HG03457 (cell line): ENCODE measurements around the gene ZNF483.
"Not testable (repeated sequence)": the region's sequence is repeated elsewhere in the genome, so short reads cannot be mapped to it uniquely, and the experiment has no call there.

Experiments used
- ATAC-seq: cut with Tn5 transposase; IDR thresholded peaks from one replicate; pipeline ENCODE4 v1.9.1; 2021; ENCODE audit warnings: moderate number of reproducible peaks; ENCODE audit not compliant: unreplicated experiment

ZNF483 gene

DNA sequence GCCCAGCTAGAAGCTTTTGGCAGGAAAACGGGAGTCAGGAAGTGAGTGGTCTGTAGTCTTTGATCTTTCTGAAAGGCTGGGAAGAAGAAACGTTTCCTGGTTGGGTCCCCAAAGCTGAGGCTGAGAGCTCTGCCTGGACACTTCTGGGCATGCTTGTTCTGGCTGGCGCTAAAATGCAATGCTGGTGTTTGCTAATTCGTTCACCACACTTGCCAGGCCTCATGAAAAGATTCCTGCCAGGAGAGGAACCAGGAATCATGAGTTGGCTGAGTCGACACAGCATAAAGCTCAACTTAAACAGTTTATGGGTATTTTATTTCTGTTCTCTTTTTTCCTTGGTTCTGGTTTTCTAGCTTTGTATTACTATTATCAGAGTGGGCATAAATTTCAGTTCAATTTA lies 85.2 kb downstream of the ZNF483 start:
- no peak for ATAC-seq

DNA sequence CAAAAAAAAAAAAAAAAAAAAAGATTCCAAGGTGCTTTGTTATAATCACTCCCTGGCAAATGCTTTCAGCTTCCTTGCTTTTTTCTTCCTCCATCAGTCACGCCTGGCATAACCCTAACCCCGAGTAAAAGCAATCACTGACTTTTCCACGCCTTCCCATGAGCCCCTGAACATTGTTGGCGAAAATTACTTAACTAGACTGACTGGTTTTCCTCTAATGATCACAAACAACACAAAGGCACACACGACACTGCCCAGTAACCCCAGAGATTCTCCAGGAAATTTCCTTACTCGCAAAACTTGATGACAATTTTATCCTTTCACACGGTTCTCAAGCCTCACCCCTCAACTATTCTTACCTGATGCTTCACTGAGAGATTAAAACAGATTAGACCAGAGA lies 85.9 kb downstream of the ZNF483 start:
- no peak for ATAC-seq

DNA sequence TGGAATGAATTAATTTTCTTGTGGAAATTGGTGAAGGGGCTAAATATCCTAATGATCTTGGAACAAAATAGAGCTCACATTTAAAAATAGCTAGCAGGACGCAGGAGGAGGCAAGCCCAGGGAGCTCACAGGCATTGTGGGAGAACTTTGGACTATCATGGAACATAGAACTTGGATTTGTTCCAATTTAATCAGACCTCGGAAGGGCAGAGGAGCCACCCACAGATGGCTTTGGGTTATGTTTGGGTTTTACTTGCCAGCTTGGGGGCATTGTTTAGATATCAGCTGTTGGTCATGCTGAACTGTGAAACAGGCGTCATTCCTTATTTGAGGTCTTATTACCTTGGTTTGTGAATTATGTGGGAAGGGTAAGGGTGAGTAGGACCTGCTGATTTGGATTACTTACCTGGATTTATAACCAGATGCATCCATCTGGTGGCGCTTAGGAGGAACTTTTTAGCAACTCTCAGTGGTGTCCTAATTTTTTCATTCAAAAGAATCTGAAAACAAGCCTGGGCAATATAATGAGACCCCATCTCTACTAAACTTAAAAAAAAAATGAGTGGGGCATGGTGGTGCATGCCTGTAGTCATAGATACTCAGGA lies 88.6 kb downstream of the ZNF483 start:
- no peak for ATAC-seq

DNA sequence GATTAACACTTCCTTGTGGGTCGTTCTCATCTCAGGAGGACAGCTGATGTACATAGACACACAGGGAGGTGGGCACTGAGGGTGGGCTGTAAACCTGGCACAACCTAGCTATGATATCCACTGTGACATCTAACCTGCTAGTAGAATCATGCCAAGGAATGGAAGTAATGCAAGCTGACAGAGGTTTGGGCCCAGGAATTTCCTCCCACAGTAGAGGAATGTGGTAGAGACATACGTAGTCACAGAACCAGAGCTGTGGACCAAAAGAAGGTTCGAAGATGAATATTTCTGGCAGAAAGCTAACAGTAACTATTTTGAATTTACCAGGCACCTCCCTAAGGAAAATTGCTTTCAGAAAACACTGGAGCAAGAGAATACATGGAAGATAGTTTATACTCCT lies 90.9 kb downstream of the ZNF483 start:
- ATAC-seq, result no peak

DNA sequence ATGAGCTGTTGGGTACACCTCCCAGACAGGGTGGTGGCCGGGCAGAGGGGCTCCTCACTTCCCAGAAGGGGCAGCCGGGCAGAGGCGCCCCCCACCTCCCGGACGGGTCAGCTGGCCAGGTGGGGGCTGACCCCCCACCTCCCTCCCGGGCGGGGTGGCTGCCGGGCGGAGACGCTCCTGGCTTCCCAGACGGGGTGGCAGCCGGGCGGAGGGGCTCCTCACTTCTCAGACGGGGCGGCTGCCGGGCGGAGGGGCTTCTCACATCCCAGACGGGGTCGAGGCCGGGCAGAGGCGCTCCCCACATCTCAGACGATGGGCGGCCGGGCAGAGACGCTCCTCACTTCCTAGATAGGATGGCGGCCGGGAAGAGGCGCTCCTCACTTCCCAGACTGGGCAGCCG lies 92.4 kb downstream of the ZNF483 start:
- ATAC-seq, result not testable (repeated sequence)

DNA sequence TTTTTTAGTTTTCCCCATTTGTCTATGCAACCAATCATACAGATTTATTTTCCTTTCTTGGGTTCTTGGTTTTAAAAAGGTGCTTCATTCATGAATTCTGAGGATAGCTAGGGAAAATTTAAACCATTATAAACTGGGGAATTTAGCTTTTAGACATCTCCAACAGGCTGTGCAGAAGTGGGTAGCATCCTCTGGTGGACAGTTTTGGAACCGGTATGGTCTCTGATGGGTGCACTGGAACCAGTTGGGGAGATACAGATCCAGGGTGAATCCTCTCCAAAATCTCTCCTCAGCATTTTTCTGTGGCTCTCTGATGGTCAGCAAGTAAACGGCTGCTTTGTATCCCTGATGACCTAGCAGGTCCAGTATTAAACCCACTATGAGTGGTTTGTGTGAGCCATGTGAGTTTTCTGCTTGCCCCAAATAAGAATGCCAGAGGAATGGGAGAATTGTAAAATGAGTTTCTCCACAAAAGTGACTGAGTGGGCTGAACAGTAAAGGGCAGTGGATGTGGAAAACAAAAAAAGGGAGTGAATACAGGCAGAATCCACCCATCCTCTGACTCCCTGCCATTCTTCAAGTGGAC lies 97.0 kb downstream of the ZNF483 start:
- ATAC-seq, result no peak

DNA sequence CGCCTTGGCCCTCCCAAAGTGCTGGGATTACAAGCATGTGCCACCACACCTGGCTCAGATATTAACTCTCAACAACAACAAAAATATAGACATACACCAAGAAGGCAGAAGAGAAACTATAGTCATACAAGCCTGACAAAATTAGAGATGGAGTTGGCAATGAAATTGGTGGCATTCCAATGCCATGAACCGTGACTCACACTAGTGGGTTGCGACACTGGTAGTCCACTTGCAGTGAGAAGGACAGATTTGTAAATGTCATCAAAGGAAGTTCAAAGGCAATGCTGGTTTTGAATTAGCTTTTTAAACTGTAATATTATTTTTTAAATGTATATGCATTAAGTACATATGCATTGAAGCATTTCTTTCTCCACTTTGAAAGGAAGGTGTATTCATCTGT lies 97.6 kb downstream of the ZNF483 start:
- ATAC-seq, result no peak
